HUDEP-2 (cell line): Measurements from ENCODE around the gene PGBD5.

Source experiments
- DNase-seq, 76 experiments: peaks; one replicate each; lab custom pipeline; 2025; ENCODE audit not compliant: unreplicated experiment in 76 of 76; lab: John Stamatoyannopoulos, UW

PGBD5 gene

GRCh38 chr1:230309646-230310177 lies 116.4 kb downstream of the PGBD5 start:
- DNase-seq, result no peak

- DNase-seq, result no peak
Observed at GRCh38 chr1:230308821-230309220, 117.3 kb downstream of the PGBD5 start.

- peak in 64 of 76 experiments; percentile 4 to 84 (median 41) for DNase-seq
Observed at GRCh38 chr1:230308039-230308438, 118.1 kb downstream of the PGBD5 start.

GRCh38 chr1:230307213-230307612 lies 118.9 kb downstream of the PGBD5 start:
- no peak for DNase-seq

- DNase-seq, result no peak
Observed at GRCh38 chr1:230306169-230306568, 120.0 kb downstream of the PGBD5 start.

GRCh38 chr1:230303822-230304221 lies 122.3 kb downstream of the PGBD5 start:
- no peak for DNase-seq

GRCh38 chr1:230303069-230303468 lies 123.1 kb downstream of the PGBD5 start:
- peak in 1 of 76 experiments; percentile 1 for DNase-seq

GRCh38 chr1:230301822-230302221 lies 124.3 kb downstream of the PGBD5 start:
- DNase-seq, result no peak

GRCh38 chr1:230301322-230301721 lies 124.8 kb downstream of the PGBD5 start:
- no peak for DNase-seq

- no peak for DNase-seq
Observed at GRCh38 chr1:230300322-230301301, 125.5 kb downstream of the PGBD5 start.

- no peak for DNase-seq
Observed at GRCh38 chr1:230299191-230300006, 126.7 kb downstream of the PGBD5 start.

- no peak for DNase-seq
Observed at GRCh38 chr1:230295367-230295766, 130.8 kb downstream of the PGBD5 start.

- DNase-seq, result no peak
Observed at GRCh38 chr1:230293390-230293700, 132.8 kb downstream of the PGBD5 start.

- no peak for DNase-seq
Observed at GRCh38 chr1:230292689-230293389, 133.3 kb downstream of the PGBD5 start.

- no peak for DNase-seq
Observed at GRCh38 chr1:230291731-230292620, 134.2 kb downstream of the PGBD5 start.

- DNase-seq, result no peak
Observed at GRCh38 chr1:230289350-230289644, 136.8 kb downstream of the PGBD5 start.

GRCh38 chr1:230288641-230289349 lies 137.3 kb downstream of the PGBD5 start:
- DNase-seq, result no peak

- no peak for DNase-seq
Observed at GRCh38 chr1:230287674-230288315, 138.3 kb downstream of the PGBD5 start.

GRCh38 chr1:230286890-230287269 lies 139.3 kb downstream of the PGBD5 start:
- no peak for DNase-seq
